Neutrophil (primary cell): ENCODE measurements around the gene POLE4.

Experiments used
- H3K27ac ChIP-seq: fragments of 200-600 bp; sonication (generic); 2 replicates; pipeline ENCODE4 v1.5.1; 2016; ENCODE audit warnings: mild to moderate bottlenecking, moderate library complexity
- H3K27me3 ChIP-seq: fragments of 200-600 bp; sonication (generic); 2 replicates; pipeline ENCODE4 v1.6.0; 2016; ENCODE audit warnings: mild to moderate bottlenecking
- H3K36me3 ChIP-seq: fragments of 200-600 bp; sonication (generic); 2 replicates; pipeline ENCODE4 v1.5.1; 2017
- H3K4me1 ChIP-seq, 2 experiments: fragments of 200-600 bp in 1 of 2; sonication (generic) in 1 of 2; 1 replicate in 1 of 2; 2 replicates in 1 of 2; pipeline versions ENCODE4 v1.5.1 to v1.6.1; 2013 to 2016; ENCODE audit warnings: low read depth in 1 of 2, low read length in 1 of 2, mild to moderate bottlenecking in 1 of 2, moderate library complexity in 1 of 2; ENCODE audit not compliant: control insufficient read depth in 1 of 2, insufficient read depth in 1 of 2
- H3K4me3 ChIP-seq, 2 experiments: fragments of 200-600 bp in 1 of 2; sonication (generic) in 1 of 2; 1 replicate in 1 of 2; 2 replicates in 1 of 2; pipeline ENCODE4 v1.5.1; 2013 to 2016; ENCODE audit warnings: low read depth in 1 of 2, low read length in 1 of 2, mild to moderate bottlenecking in 1 of 2, moderate library complexity in 1 of 2
- H3K9me3 ChIP-seq: fragments of 200-600 bp; sonication (generic); 2 replicates; pipeline ENCODE4 v1.5.1; 2016
- CTCF ChIP-seq: fragments of 200-600 bp; sonication (generic); IDR thresholded peaks from 2 replicates; pipeline ENCODE4 v1.5.1; 2016; ENCODE audit warnings: antibody characterized with exemption

POLE4 gene

GRCh38 chr2:75010571-75010970 is 52.1 kb downstream of the POLE4 start:
- TF ChIP-seq CTCF: no peak
- Histone ChIP-seq H3K27ac (no peak overlapping the region), H3K36me3 (no peaks in the 10 kb centered on the region), H3K4me3 (no peak overlapping the region), H3K9me3 (no peaks in the 10 kb centered on the region), H3K4me1 (no peaks in the 10 kb centered on the region), H3K27me3 (no peaks in the 10 kb centered on the region)

- no peak for TF ChIP-seq CTCF
- Histone ChIP-seq H3K9me3 (no peaks in the 10 kb centered on the region), H3K4me3 (no peak overlapping the region), H3K36me3 (no peaks in the 10 kb centered on the region), H3K27ac (no peak overlapping the region), H3K27me3 (no peaks in the 10 kb centered on the region), H3K4me1 (no peaks in the 10 kb centered on the region)
Measured at GRCh38 chr2:75012080-75012479, 53.6 kb downstream of the POLE4 start.

- Histone ChIP-seq H3K36me3 (no peaks in the 10 kb centered on the region), H3K4me1 (no peaks in the 10 kb centered on the region), H3K9me3 (no peaks in the 10 kb centered on the region), H3K27ac (no peak overlapping the region), H3K27me3 (no peaks in the 10 kb centered on the region), H3K4me3 (no peak overlapping the region)
- TF ChIP-seq CTCF: no peak
Measured at GRCh38 chr2:75018162-75018561, 59.7 kb downstream of the POLE4 start.
